K562 (cell line): Measurements from ENCODE around the gene DCTN5. TPM values are rescaled to one million over a fixed set of nuclear protein-coding genes. Genes with fewer than 3 reads are reported as not detected.
A peak's percentile ranks its signal among the peaks of the same experiment; 100 is the strongest.

ENCODE experiments used
- ATAC-seq: fragments of 200-7000 bp; cut with Tn5 transposase; 3 replicates; pipeline ENCODE4 v1.9.1; 2020; ENCODE audit warnings: moderate library complexity
- Bru-seq: library from RNA; stranded (reverse); fragments of 400-500 nt; gene quantifications from one replicate; lab custom pipeline; 2021; lab: Mats Ljungman, UMichigan
- BruChase-seq, 2 experiments: library from RNA; stranded (reverse); fragments of 400-500 nt; gene quantifications; one replicate each; lab custom pipeline; 2021; lab: Mats Ljungman, UMichigan
- BruUV-seq: library from RNA; stranded (reverse); fragments of 400-500 nt; replicated peaks from 2 replicates; lab custom pipeline; 2021; lab: Mats Ljungman, UMichigan
- CTCF ChIA-PET: fragments of 300-600 bp; formaldehyde crosslinking; extraction: SDS; loops from one replicate; lab custom pipeline; 2021; ENCODE audit warnings: low intra/inter-chr PET ratio; lab: Yijun Ruan, JAX
- POLR2A ChIA-PET: fragments of 300-600, 350-650 bp; sonication (Branson Sonifier 250); formaldehyde crosslinking; extraction: SDS; loops from one replicate; lab custom pipeline; 2021; ENCODE audit warnings: antibody characterized with exemption, inconsistent platforms; lab: Yijun Ruan, JAX
- DNase-seq, 4 experiments: peaks; one replicate each; pipeline versions ENCODE4 v3.0.0 to v3.0.0-alpha.2; 2011 to 2018; ENCODE audit warnings: low spot score in 3 of 4, mixed read lengths in 3 of 4; ENCODE audit errors: extremely low read depth in 1 of 4
- FAIRE-seq: peaks from 2 replicates; lab custom pipeline; 2011; peaks lifted over from hg19 to GRCh38; lab: Jason Lieb, UNC
- H2AFZ ChIP-seq: 2 replicates; pipeline ENCODE4 v1.6.0; 2011; ENCODE audit warnings: low read depth, low read length, control low read depth, inconsistent platforms
- H3K27ac ChIP-seq: fragments of 200-600 bp; 3 replicates; pipeline ENCODE4 v1.8.0; 2011; ENCODE audit warnings: low read depth, mild to moderate bottlenecking, control low read depth, inconsistent platforms, low read length, moderate library complexity, mixed read lengths; ENCODE audit errors: extremely low read depth
- H3K27me3 ChIP-seq, 2 experiments: fragments of 300-600 bp in 1 of 2; 2 replicates in 1 of 2; 3 replicates in 1 of 2; pipeline versions ENCODE4 v1.6.0 to v1.8.0; 2011; ENCODE audit warnings: inconsistent platforms in 2 of 2, low read length in 2 of 2, mild to moderate bottlenecking in 1 of 2, mixed read lengths in 1 of 2, moderate library complexity in 1 of 2; ENCODE audit not compliant: control insufficient read depth in 2 of 2, insufficient read depth in 2 of 2
- H3K36me3 ChIP-seq: fragments of 300-600 bp; 3 replicates; pipeline ENCODE4 v1.8.0; 2011; ENCODE audit warnings: mild to moderate bottlenecking, low read length, inconsistent platforms; ENCODE audit not compliant: control insufficient read depth, insufficient read depth
- H3K4me1 ChIP-seq, 2 experiments: fragments of 200-600 bp in 1 of 2; replicated peaks in 1 of 2; 2 replicates in 1 of 2; 3 replicates in 1 of 2; pipeline versions ENCODE4 v1.5.1 to v1.8.0; 2011; ENCODE audit warnings: inconsistent platforms in 2 of 2, low read length in 2 of 2, mild to moderate bottlenecking in 1 of 2, mixed read lengths in 1 of 2, moderate library complexity in 1 of 2; ENCODE audit not compliant: control insufficient read depth in 2 of 2, insufficient read depth in 2 of 2
- H3K4me2 ChIP-seq: 2 replicates; pipeline ENCODE4 v1.6.1; 2011; ENCODE audit warnings: low read length, control low read depth, inconsistent platforms, mixed read lengths; ENCODE audit not compliant: insufficient read depth
- H3K4me3 ChIP-seq: fragments of 200-600 bp; sonication (generic), shearing (Covaris generic); 2 replicates; pipeline ENCODE4 v1.5.1; 2016; ENCODE audit warnings: control low read depth, inconsistent platforms
- H3K79me2 ChIP-seq: fragments of 200-600 bp; 3 replicates; pipeline ENCODE4 v1.8.0; 2011; ENCODE audit warnings: low read length, inconsistent platforms; ENCODE audit not compliant: control insufficient read depth, insufficient read depth
- H3K9ac ChIP-seq, 2 experiments: 2 replicates each; pipeline versions ENCODE4 v1.6.0 to v1.6.1; 2011; ENCODE audit warnings: low read depth in 2 of 2, low read length in 2 of 2, control low read depth in 1 of 2, inconsistent platforms in 1 of 2, mild to moderate bottlenecking in 1 of 2, mixed read lengths in 1 of 2; ENCODE audit not compliant: insufficient read depth in 1 of 2
- H3K9me1 ChIP-seq: one replicate; pipeline ENCODE4 v1.6.0; 2011; ENCODE audit warnings: inconsistent platforms, mild to moderate bottlenecking, low read length, moderate library complexity; ENCODE audit not compliant: control insufficient read depth, insufficient read depth
- H3K9me3 ChIP-seq: replicated peaks from 2 replicates; pipeline ENCODE4 v1.5.1; 2011; ENCODE audit warnings: low read depth, low read length, inconsistent platforms; ENCODE audit not compliant: control insufficient read depth, insufficient read depth
- H4K20me1 ChIP-seq: replicated peaks from 2 replicates; pipeline ENCODE4 v1.6.1; 2011; ENCODE audit warnings: low read length, inconsistent platforms, mixed read lengths; ENCODE audit not compliant: control insufficient read depth, insufficient read depth
- BDP1 ChIP-seq: IDR thresholded peaks from 3 replicates; pipeline ENCODE4 v1.6.1; 2011; ENCODE audit not compliant: insufficient read length, insufficient read depth
- SNAPC5 ChIP-seq: fragments of 250-450 bp; sonication (Bioruptor Pico); IDR thresholded peaks from 2 replicates; pipeline ENCODE4 v1.8.0; 2021; ENCODE audit warnings: moderate library complexity, mild to moderate bottlenecking, inconsistent platforms
- SPI1 ChIP-seq: IDR thresholded peaks from 2 replicates; pipeline ENCODE4 v1.6.1; 2011; ENCODE audit warnings: low read depth, low read length, control low read depth, borderline replicate concordance
- U2AF2 ChIP-seq: fragments of 200-400 bp; formaldehyde crosslinking; optimal IDR thresholded peaks from 2 replicates; pipeline ENCODE3; 2017; ENCODE audit warnings: low read depth, mild to moderate bottlenecking, low read length
- ZBTB7A ChIP-seq: IDR thresholded peaks from 2 replicates; pipeline ENCODE4 v1.6.1; 2011; ENCODE audit warnings: low read depth, mild to moderate bottlenecking, low read length, moderate library complexity, borderline replicate concordance; ENCODE audit not compliant: control insufficient read depth
- ZNF324 ChIP-seq: fragments of 250-450 bp; sonication (Bioruptor Pico); IDR thresholded peaks from 2 replicates; pipeline ENCODE4 v1.4.0; 2020; ENCODE audit warnings: mild to moderate bottlenecking
- WGBS: fragments of 100-300 bp; shearing (Covaris generic); methylation state at CpG from one replicate; pipeline ENCODE4 v1.1.6; 2016; ENCODE audit warnings: low coverage, mixed read lengths; ENCODE audit not compliant: insufficient coverage; ENCODE audit errors: missing lambda C conversion rate; 5-methylcytosine and 5-hydroxymethylcytosine counted together
- in situ Hi-C: fragments of 300-500 bp; cut with MboI; formaldehyde crosslinking; loops from 4 replicates; pipeline ENCODE4 v1.15.0; 2018; ENCODE audit warnings: inconsistent platforms, mixed read lengths
- intact Hi-C: fragments of 100-400 bp; cut with micrococcal nuclease; formaldehyde crosslinking; loops from 2 replicates; pipeline ENCODE4 v1.14.2; 2022
- long read RNA-seq, 3 experiments: library from polyadenylated mRNA in 2 of 3; library from RNA in 1 of 3; unstranded in 2 of 3; stranded (forward) in 1 of 3; transcript quantifications; one replicate each; pipeline ENCODE4 v2.0.0, GENCODE V29; 2019 to 2022
- polyA minus RNA-seq, 3 experiments: library from RNA; depleted of rRNA, polyadenylated mRNA; stranded (reverse); fragments of >200 nt; gene quantifications; 2 replicates each; pipeline ENCODE4 v1.2.3, GENCODE V29; 2011
- polyA plus RNA-seq, 8 experiments: library from polyadenylated mRNA; depleted of rRNA in 4 of 8; stranded (reverse) in 5 of 8; unstranded in 3 of 8; fragments of >200 nt; fragmentation: Nextera tagmentation in 2 of 8; fragmentation: Illumina TruSeq in 1 of 8; extraction: Ambion mirVana in 2 of 8; extraction: Trizol in 1 of 8; gene quantifications; 2 replicates each; pipeline versions ENCODE4 v1.2.1 to v1.2.3, GENCODE V29; 2011 to 2014; ENCODE audit warnings: inconsistent platforms in 1 of 8, missing spikeins in 1 of 8
- total RNA-seq, 7 experiments: library from RNA; depleted of rRNA in 6 of 7; stranded (reverse); fragments of >200 nt in 6 of 7; fragmentation: Illumina TruSeq in 2 of 7; extraction: Trizol in 2 of 7; gene quantifications; 2 replicates each; pipeline versions ENCODE4 v1.2.1 to v1.2.3, GENCODE V29; 2011 to 2021; ENCODE audit warnings: low replicate concordance in 1 of 7
- TF ChIP-seq, protein P1 (sequence below): sonication (generic); formaldehyde crosslinking; IDR thresholded peaks from 2 replicates; pipeline ENCODE4 v1.8.0; 2023; ENCODE audit warnings: mild to moderate bottlenecking, missing genetic modification reagents
- TF ChIP-seq, protein P2 (sequence below): sonication (generic); formaldehyde crosslinking; IDR thresholded peaks from 2 replicates; pipeline ENCODE4 v1.8.0; 2023; ENCODE audit warnings: mild to moderate bottlenecking, missing genetic modification reagents

Gene DCTN5
- 79.4 and 112 TPM in 2 replicates for total RNA-seq (2011; cell fraction: chromatin; rRNA removed; ENCODE audit: low replicate concordance)
- total RNA-seq (2011; cell fraction: nucleolus; rRNA removed): 39.1 and 44.0 TPM in 2 replicates
- 59.5 and 102 TPM in 2 replicates for total RNA-seq (2011; cell fraction: nucleoplasm; rRNA removed)
- total RNA-seq (2014; rRNA removed): 35.2 and 35.8 TPM in 2 replicates
- 75.9 and 84.3 TPM in 2 replicates for total RNA-seq (2014; rRNA removed; fragmentation: Illumina TruSeq; extraction: Trizol)
- total RNA-seq (2015; rRNA removed; fragmentation: Illumina TruSeq; extraction: Trizol): 60.7 and 65.6 TPM in 2 replicates
- 78.2 and 81.1 TPM in 2 replicates for total RNA-seq (2021)
- 109 and 149 TPM in 2 replicates for polyA plus RNA-seq (2011; rRNA removed)
- 37.7 and 64.4 TPM in 2 replicates for polyA plus RNA-seq (2011; cell fraction: cytosol; rRNA removed)
- polyA plus RNA-seq (2011; cell fraction: nucleus; rRNA removed): 66.1 and 70.0 TPM in 2 replicates
- polyA plus RNA-seq (2012): 66.7 and 90.6 TPM in 2 replicates
- polyA plus RNA-seq (2014; fragmentation: Illumina TruSeq; extraction: Trizol): 88.7 and 97.0 TPM in 2 replicates
- 100 to 1,000 TPM in 1 of 2 experiments, 10 to 100 TPM in 1; 45.2 to 123 TPM for polyA plus RNA-seq (2014; fragmentation: Nextera tagmentation; extraction: Ambion mirVana)
- 58.9 and 68.4 TPM in 2 replicates for polyA plus RNA-seq (2014; rRNA removed)
- 165 and 206 TPM in 2 replicates for polyA minus RNA-seq (2011; rRNA and poly(A)+ RNA removed)
- 28.9 and 32.8 TPM in 2 replicates for polyA minus RNA-seq (2011; cell fraction: cytosol; rRNA and poly(A)+ RNA removed)
- 16.7 and 30.1 TPM in 2 replicates for polyA minus RNA-seq (2011; cell fraction: nucleus; rRNA and poly(A)+ RNA removed)
- Bru-seq, nascent RNA: percentile 84 among the genes with signal in this experiment
- BruChase-seq, experiment 1, labeled RNA remaining after a 2-hour chase: percentile 89 among the genes with signal in this experiment
- BruChase-seq, experiment 2, labeled RNA remaining after a 6-hour chase: percentile 90 among the genes with signal in this experiment
- long read RNA-seq, experiment 1, full-length matches to known transcripts: 271 of 293 reads
- long read RNA-seq, experiment 1, partial matches to known transcripts: 9 of 293 reads
- long read RNA-seq, experiment 1, other reads (novel, unspliced or antisense): 13 of 293 reads
- long read RNA-seq, experiment 2, full-length matches to known transcripts: 86 of 106 reads
- long read RNA-seq, experiment 2, partial matches to known transcripts: 5 of 106 reads
- long read RNA-seq, experiment 2, other reads (novel, unspliced or antisense): 15 of 106 reads
- long read RNA-seq, experiment 3, full-length matches to known transcripts: 63 of 68 reads
- long read RNA-seq, experiment 3, partial matches to known transcripts: 2 of 68 reads
- long read RNA-seq, experiment 3, other reads (novel, unspliced or antisense): 3 of 68 reads

DNA sequence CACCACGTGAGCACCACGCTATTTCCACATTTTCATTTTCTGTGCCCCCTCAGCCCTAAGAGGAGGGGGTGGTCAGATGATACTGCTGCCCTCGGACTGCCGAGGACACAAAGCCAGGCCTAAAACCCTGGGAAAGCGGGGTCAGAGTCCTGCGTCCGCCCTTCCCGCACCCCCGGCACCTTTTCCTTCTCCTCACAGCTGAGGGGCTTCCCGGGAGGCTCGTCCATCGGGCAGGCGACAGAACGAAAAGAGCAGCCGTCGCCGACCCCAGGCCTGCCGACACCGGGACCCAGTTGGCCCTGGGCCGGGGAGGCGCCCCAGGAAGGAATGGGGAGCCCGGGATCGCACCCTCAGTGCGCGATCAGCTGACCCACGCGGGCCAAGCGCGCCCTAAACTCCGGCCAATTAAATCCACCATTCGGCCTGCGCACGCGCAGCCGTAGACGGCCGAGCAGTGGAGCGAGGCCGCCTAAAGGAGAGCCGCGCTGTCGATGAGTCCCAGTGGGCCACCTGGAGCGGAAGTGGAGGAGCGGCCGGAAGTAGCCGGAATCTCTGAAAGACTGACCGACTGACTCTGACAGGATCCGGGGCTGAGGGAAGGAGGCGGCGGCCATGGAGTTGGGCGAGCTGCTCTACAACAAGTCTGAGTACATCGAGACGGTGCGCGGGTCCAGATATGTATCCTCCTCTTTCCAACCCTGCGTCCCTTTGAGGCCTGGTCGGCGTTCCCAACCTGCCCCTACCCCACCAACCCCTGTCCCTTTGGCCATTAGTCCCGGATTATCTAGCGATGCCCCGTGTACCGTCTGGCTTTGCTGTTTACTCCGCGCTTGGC lies at the start of gene DCTN5, which contains the start of gene PALB2:
Gene DCTN5, plus strand, starts transcription at position 536 of the 835 bp plus-strand sequence. Its CDS starts 77 bp downstream, at position 613.
Gene PALB2, minus strand, starts transcription at position 380 of the 835 bp plus-strand sequence. Its CDS starts 153 bp downstream, at position 227.
- Histone ChIP-seq H3K4me2 (peak within 1 kb of the TSS; percentile 96), H4K20me1 (no peaks in the 10 kb centered on the region), H3K36me3 (peaks cover 39% of the 10 kb centered on the region), H3K79me2 (peaks cover 45% of the 10 kb centered on the region), H3K9me1 (no peaks in the 10 kb centered on the region), H3K4me1 (peaks cover 8 to 15% of the 10 kb centered on the region in 2 experiments; a peak in 4 of 5 replicates), H3K27me3 (no peaks in the 10 kb centered on the region), H3K9me3 (no peaks in the 10 kb centered on the region), H2AFZ (peak within 1 kb of the TSS; percentile 94), H3K27ac (peak within 1 kb of the TSS; percentile 89), H3K4me3 (peak within 1 kb of the TSS; percentile 85), H3K9ac (peak within 1 kb of the TSS; percentile 93 to 95)
- DNase-seq (peak; percentile 94 to 98 (median 95)), FAIRE-seq (peak; percentile 89), ATAC-seq (peak; percentile 97)
- in situ Hi-C loops (no loop called here), intact Hi-C loops (loop anchor here (2.0 kb wide), 1 partner anchor 38 kb away; the partner anchor contains the start of gene PLK1)
- ChIA-PET POLR2A (interaction anchor here (0.9 to 1.8 kb wide), 9 partner anchors 9 to 68 kb away, joined by 3 to 6 read pairs (median 4); no protein-coding TSS in a partner anchor), CTCF (no interaction called here)
- TSS peak; percentile 69 for BruUV-seq
- under 1% methylated on average over 55 of the region's 64 CpGs for whole genome bisulfite sequencing
- TF ChIP-seq ZNF324 (CRISPR knock-in tag) (0 out of 2 replicates have a peak, but pooled peaks have one; percentile 25), SPI1 (peak; percentile 90), ZBTB7A (0 out of 2 replicates have a peak, but pooled peaks have one; percentile 44), BDP1 (no peak), SNAPC5 (CRISPR knock-in tag) (no peak), U2AF2 (no peak)
- TF ChIP-seq, protein P1, sequence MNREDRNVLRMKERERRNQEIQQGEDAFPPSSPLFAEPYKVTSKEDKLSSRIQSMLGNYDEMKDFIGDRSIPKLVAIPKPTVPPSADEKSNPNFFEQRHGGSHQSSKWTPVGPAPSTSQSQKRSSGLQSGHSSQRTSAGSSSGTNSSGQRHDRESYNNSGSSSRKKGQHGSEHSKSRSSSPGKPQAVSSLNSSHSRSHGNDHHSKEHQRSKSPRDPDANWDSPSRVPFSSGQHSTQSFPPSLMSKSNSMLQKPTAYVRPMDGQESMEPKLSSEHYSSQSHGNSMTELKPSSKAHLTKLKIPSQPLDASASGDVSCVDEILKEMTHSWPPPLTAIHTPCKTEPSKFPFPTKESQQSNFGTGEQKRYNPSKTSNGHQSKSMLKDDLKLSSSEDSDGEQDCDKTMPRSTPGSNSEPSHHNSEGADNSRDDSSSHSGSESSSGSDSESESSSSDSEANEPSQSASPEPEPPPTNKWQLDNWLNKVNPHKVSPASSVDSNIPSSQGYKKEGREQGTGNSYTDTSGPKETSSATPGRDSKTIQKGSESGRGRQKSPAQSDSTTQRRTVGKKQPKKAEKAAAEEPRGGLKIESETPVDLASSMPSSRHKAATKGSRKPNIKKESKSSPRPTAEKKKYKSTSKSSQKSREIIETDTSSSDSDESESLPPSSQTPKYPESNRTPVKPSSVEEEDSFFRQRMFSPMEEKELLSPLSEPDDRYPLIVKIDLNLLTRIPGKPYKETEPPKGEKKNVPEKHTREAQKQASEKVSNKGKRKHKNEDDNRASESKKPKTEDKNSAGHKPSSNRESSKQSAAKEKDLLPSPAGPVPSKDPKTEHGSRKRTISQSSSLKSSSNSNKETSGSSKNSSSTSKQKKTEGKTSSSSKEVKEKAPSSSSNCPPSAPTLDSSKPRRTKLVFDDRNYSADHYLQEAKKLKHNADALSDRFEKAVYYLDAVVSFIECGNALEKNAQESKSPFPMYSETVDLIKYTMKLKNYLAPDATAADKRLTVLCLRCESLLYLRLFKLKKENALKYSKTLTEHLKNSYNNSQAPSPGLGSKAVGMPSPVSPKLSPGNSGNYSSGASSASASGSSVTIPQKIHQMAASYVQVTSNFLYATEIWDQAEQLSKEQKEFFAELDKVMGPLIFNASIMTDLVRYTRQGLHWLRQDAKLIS (CRISPR knock-in tag): no peak
- TF ChIP-seq, protein P2, sequence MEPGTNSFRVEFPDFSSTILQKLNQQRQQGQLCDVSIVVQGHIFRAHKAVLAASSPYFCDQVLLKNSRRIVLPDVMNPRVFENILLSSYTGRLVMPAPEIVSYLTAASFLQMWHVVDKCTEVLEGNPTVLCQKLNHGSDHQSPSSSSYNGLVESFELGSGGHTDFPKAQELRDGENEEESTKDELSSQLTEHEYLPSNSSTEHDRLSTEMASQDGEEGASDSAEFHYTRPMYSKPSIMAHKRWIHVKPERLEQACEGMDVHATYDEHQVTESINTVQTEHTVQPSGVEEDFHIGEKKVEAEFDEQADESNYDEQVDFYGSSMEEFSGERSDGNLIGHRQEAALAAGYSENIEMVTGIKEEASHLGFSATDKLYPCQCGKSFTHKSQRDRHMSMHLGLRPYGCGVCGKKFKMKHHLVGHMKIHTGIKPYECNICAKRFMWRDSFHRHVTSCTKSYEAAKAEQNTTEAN (CRISPR knock-in tag): 0 out of 2 replicates have a peak, but pooled peaks have one; percentile 78
